PC-3 (cell line): Measurements from ENCODE around the gene TNS3. TPM values are rescaled to one million over a fixed set of nuclear protein-coding genes. Genes with fewer than 3 reads are reported as not detected.

Source experiments
- ATAC-seq: fragments of 200-7000 bp; cut with Tn5 transposase; 2 replicates; pipeline ENCODE4 v1.9.1; 2020; ENCODE audit warnings: mild to moderate bottlenecking, moderate library complexity
- BruUV-seq: library from RNA; stranded (reverse); fragments of 400-500 nt; replicated peaks from 2 replicates; lab custom pipeline; 2021; lab: Mats Ljungman, UMichigan
- CTCF ChIA-PET: fragments of 300-600 bp; sonication (Branson Sonifier 250); formaldehyde crosslinking; loops from one replicate; lab custom pipeline; 2022; ENCODE audit warnings: antibody characterized with exemption; lab: Charles Lee
- POLR2A ChIA-PET: fragments of 300-600 bp; sonication (Branson Sonifier 250); formaldehyde crosslinking; loops from one replicate; lab custom pipeline; 2022; ENCODE audit warnings: antibody characterized with exemption; ENCODE audit not compliant: unreplicated experiment; lab: Charles Lee
- DNase-seq: peaks from one replicate; pipeline ENCODE4 v3.0.0-alpha.2; 2015
- H2AFZ ChIP-seq: fragments of 300-600 bp; sonication (generic); 2 replicates; pipeline ENCODE4 v1.6.0; 2016; ENCODE audit warnings: antibody characterized with exemption, low read length
- H3F3A ChIP-seq: fragments of 300-600 bp; sonication (generic); one replicate; pipeline ENCODE4 v1.6.0; 2017; ENCODE audit warnings: antibody characterized with exemption, low read length, control low read depth, mild to moderate bottlenecking; ENCODE audit not compliant: unreplicated experiment
- H3K27ac ChIP-seq: fragments of 300-600 bp; sonication (generic); 2 replicates; pipeline ENCODE4 v1.5.1; 2016; ENCODE audit warnings: mild to moderate bottlenecking, low read length
- H3K27me3 ChIP-seq: fragments of 300-600 bp; sonication (generic); 2 replicates; pipeline ENCODE4 v1.6.1; 2016; ENCODE audit warnings: low read length, mixed read lengths
- H3K36me3 ChIP-seq: fragments of 300-600 bp; sonication (generic); 2 replicates; pipeline ENCODE4 v1.6.1; 2016; ENCODE audit warnings: low read depth, mixed run types, low read length, mixed read lengths
- H3K4me1 ChIP-seq: fragments of 300-600 bp; sonication (generic); 2 replicates; pipeline ENCODE4 v1.5.1; 2016; ENCODE audit warnings: low read length; ENCODE audit not compliant: insufficient read depth
- H3K4me2 ChIP-seq: fragments of 300-600 bp; sonication (generic); 2 replicates; pipeline ENCODE4 v1.6.0; 2016; ENCODE audit warnings: low read length
- H3K4me3 ChIP-seq: fragments of 300-600 bp; sonication (generic); 2 replicates; pipeline ENCODE4 v1.5.1; 2016; ENCODE audit warnings: mild to moderate bottlenecking, low read length, mixed read lengths
- H3K79me2 ChIP-seq: fragments of 300-600 bp; sonication (generic); 2 replicates; pipeline ENCODE4 v1.6.1; 2017; ENCODE audit warnings: low read length, mixed read lengths
- H3K9ac ChIP-seq: fragments of 300-600 bp; sonication (generic); 2 replicates; pipeline ENCODE4 v1.6.0; 2016; ENCODE audit warnings: mild to moderate bottlenecking, low read length
- H3K9me2 ChIP-seq: fragments of 300-600 bp; sonication (generic); replicated peaks from 2 replicates; pipeline ENCODE4 v1.6.1; 2016; ENCODE audit warnings: mixed run types, low read length, mixed read lengths
- H3K9me3 ChIP-seq: fragments of 300-600 bp; sonication (generic); 2 replicates; pipeline ENCODE4 v1.6.1; 2016; ENCODE audit warnings: low read length, mixed read lengths
- H4K20me1 ChIP-seq: fragments of 300-600 bp; sonication (generic); 2 replicates; pipeline ENCODE4 v1.6.1; 2016; ENCODE audit warnings: low read length, mixed read lengths
- CTCF ChIP-seq: fragments of 300-600 bp; sonication (generic); conservative IDR thresholded peaks from 2 replicates; pipeline ENCODE4 v1.5.1; 2017; ENCODE audit warnings: antibody characterized with exemption, low read depth, mild to moderate bottlenecking, low read length
- EZH2 ChIP-seq: fragments of 300-600 bp; sonication (generic); IDR thresholded peaks from one replicate; pipeline ENCODE4 v1.6.1; 2017; ENCODE audit warnings: antibody characterized with exemption, mild to moderate bottlenecking, low read length; ENCODE audit not compliant: unreplicated experiment
- EZH2phosphoT487 ChIP-seq: fragments of 300-600 bp; sonication (generic); IDR thresholded peaks from 2 replicates; pipeline ENCODE4 v1.6.1; 2018; ENCODE audit warnings: mild to moderate bottlenecking, antibody characterized with exemption, low read length, borderline replicate concordance
- intact Hi-C: fragments of 100-400 bp; cut with micrococcal nuclease; formaldehyde crosslinking; loops from 2 replicates; pipeline ENCODE4 v1.9.0; 2023
- total RNA-seq: library from RNA; depleted of rRNA; stranded (reverse); fragments of >200 nt; gene quantifications from 2 replicates; pipeline ENCODE4 v1.2.3, GENCODE V29; 2014

TNS3 gene
- total RNA-seq, 1 experiment from 2014 or later = 72.3 TPM

- Histone ChIP-seq H4K20me1 (no peaks in the 10 kb centered on the region), H3K27ac (peak overlapping the region; percentile 95), H3F3A (no peaks in the 10 kb centered on the region), H2AFZ (no peak overlapping the region), H3K79me2 (peaks cover 99% of the 10 kb centered on the region), H3K9me3 (no peaks in the 10 kb centered on the region), H3K27me3 (no peaks in the 10 kb centered on the region), H3K4me2 (peak overlapping the region; percentile 74), H3K4me3 (no peak overlapping the region), H3K9ac (peak overlapping the region; percentile 61), H3K36me3 (peaks cover 16% of the 10 kb centered on the region; the same call in 1 of the 2 replicates), H3K9me2 (no peaks in the 10 kb centered on the region), H3K4me1 (peaks cover 78% of the 10 kb centered on the region)
- no TSS peak for BruUV-seq
- CTCF ChIA-PET = no interaction called here
- POLR2A ChIA-PET = no interaction called here
- intact Hi-C loops = loop anchor here (10.0 kb wide), 1 partner anchor 242 kb away; no protein-coding TSS in a partner anchor
- ATAC-seq (no peak), DNase-seq (no peak)
- TF ChIP-seq CTCF (no peak), EZH2 (no peak), EZH2phosphoT487 (no peak)
Observed at GRCh38 chr7:47572939-47573757, 8.8 kb downstream of the TNS3 start.

GRCh38 chr7:47572094-47572445 is 9.8 kb downstream of the TNS3 start:
- peaks cover 99% of the 10 kb centered on the region for H3K79me2 ChIP-seq
- H3K4me1 ChIP-seq = peaks cover 67% of the 10 kb centered on the region
- ChIA-PET CTCF (interaction anchor here (0.7 to 1.1 kb wide), 2 partner anchors 136 to 1709 kb away, joined by 3 to 4 read pairs; no protein-coding TSS in a partner anchor), POLR2A (interaction anchor here (0.5 to 0.6 kb wide), 2 partner anchors 25 to 272 kb away, joined by 3 to 7 read pairs; no protein-coding TSS in a partner anchor)
- no peaks in the 10 kb centered on the region for H4K20me1 ChIP-seq
- H3K9me3 ChIP-seq = no peaks in the 10 kb centered on the region
- H3F3A ChIP-seq = no peaks in the 10 kb centered on the region
- peak; percentile 18 for ATAC-seq
- 0 out of 2 replicates have a peak overlapping the region, but pooled peaks have one; percentile 8 for H2AFZ ChIP-seq
- peaks cover 15% of the 10 kb centered on the region; the same call in 1 of the 2 replicates for H3K36me3 ChIP-seq
- DNase-seq = no peak
- no TSS peak for BruUV-seq
- TF ChIP-seq CTCF = no peak
- TF ChIP-seq EZH2phosphoT487 = no peak
- TF ChIP-seq EZH2 = no peak
- H3K4me3 ChIP-seq = peak overlapping the region; percentile 40
- peak overlapping the region; percentile 95 for H3K27ac ChIP-seq
- H3K9me2 ChIP-seq = no peaks in the 10 kb centered on the region
- H3K4me2 ChIP-seq = peak overlapping the region; percentile 74
- peak overlapping the region; percentile 61 for H3K9ac ChIP-seq
- no peaks in the 10 kb centered on the region for H3K27me3 ChIP-seq
- intact Hi-C loops = loop anchor here (10.0 kb wide), 1 partner anchor 243 kb away; no protein-coding TSS in a partner anchor
